Left ventricle myocardium inferior (tissue), 1 donor: Measurements from ENCODE around the gene GLCCI1. TPM values are rescaled to one million over a fixed set of nuclear protein-coding genes. Genes with fewer than 3 reads are reported as not detected.

ENCODE experiments used
- DNase-seq: peaks from one replicate; pipeline ENCODE4 v3.0.0-alpha.2; 2020
- H3K27ac ChIP-seq: fragments of 200-600 bp; replicated peaks from 2 replicates; pipeline ENCODE4 v1.8.0; 2021
- H3K27me3 ChIP-seq: fragments of 200-600 bp; 2 replicates; pipeline ENCODE4 v1.8.0; 2021; ENCODE audit warnings: low read depth
- H3K36me3 ChIP-seq: fragments of 200-600 bp; 2 replicates; pipeline ENCODE4 v1.8.0; 2021
- H3K4me1 ChIP-seq: fragments of 200-600 bp; 2 replicates; pipeline ENCODE4 v1.8.0; 2021
- H3K4me3 ChIP-seq: fragments of 200-600 bp; 2 replicates; pipeline ENCODE4 v1.8.0; 2021; ENCODE audit warnings: mild to moderate bottlenecking, moderate library complexity
- H3K9me3 ChIP-seq: fragments of 200-600 bp; replicated peaks from 2 replicates; pipeline ENCODE4 v1.8.0; 2021
- intact Hi-C: fragments of 100-400 bp; cut with micrococcal nuclease; formaldehyde crosslinking; loops from one replicate; pipeline ENCODE4 v1.11.0; 2022
- total RNA-seq: library from RNA; stranded (reverse); fragmentation: NEBNext Ultra II Directional; extraction: Animal tissue kit (Norgen Biotek cat#: 25700); gene quantifications from one replicate; pipeline ENCODE4 v1.2.1, GENCODE V29; 2021
- TF ChIP-seq, protein P1 (sequence below): fragments of 200-600 bp; IDR thresholded peaks from 2 replicates; pipeline ENCODE4 v1.8.0; 2021; ENCODE audit warnings: antibody characterized with exemption, mild to moderate bottlenecking, borderline replicate concordance
- donor health status: DM: no; HTN: yes; CAD: no; lungs with severe emphysema.

The GLCCI1 gene
- total RNA-seq, 1 donor from 2014 or later, result 5.8 TPM

DNA sequence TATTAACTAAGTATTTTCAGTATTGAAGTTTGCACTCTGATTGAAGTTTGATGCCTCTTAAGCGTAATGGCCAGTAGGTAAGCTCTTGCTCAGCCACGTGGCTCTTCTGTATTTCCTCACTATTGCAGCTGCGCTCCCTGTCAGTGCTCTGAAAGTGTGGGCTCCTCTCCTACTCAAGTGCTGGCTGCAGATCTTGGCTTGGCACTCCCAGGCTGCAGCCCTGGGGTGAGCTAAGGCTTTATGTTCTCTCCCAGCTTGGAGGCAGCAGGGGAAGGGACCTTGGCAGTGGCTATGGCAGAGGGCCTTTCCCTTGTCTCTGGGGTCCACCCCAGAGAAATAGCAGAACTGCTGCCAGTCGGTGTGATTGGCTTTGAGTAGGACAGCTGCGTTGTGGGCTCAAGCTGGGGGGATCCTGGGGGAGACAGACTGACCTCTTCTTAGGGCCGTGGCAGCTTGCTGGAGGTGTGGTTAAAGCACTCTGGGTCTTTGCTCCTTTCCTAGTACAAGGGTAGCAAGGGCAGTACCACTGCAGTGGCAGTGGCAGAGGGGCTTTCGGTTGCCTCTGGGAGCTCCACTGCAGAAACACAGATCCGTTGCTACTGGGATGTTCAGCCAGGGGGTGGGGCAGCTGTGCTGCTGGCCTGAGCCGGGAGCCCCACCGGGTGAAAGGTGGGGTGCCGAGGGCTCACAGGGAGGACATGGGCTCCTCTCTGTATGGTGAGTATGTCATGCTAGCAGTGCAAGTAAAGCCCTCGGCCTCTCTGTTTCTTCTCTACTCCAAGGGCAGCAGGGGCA lies 100.5 kb downstream of the GLCCI1 start:
- TF ChIP-seq, protein P1, sequence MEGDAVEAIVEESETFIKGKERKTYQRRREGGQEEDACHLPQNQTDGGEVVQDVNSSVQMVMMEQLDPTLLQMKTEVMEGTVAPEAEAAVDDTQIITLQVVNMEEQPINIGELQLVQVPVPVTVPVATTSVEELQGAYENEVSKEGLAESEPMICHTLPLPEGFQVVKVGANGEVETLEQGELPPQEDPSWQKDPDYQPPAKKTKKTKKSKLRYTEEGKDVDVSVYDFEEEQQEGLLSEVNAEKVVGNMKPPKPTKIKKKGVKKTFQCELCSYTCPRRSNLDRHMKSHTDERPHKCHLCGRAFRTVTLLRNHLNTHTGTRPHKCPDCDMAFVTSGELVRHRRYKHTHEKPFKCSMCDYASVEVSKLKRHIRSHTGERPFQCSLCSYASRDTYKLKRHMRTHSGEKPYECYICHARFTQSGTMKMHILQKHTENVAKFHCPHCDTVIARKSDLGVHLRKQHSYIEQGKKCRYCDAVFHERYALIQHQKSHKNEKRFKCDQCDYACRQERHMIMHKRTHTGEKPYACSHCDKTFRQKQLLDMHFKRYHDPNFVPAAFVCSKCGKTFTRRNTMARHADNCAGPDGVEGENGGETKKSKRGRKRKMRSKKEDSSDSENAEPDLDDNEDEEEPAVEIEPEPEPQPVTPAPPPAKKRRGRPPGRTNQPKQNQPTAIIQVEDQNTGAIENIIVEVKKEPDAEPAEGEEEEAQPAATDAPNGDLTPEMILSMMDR, result no peak
- peaks cover 16% of the 10 kb centered on the region for H3K4me1 ChIP-seq
- H3K4me3 ChIP-seq, result no peak overlapping the region
- no peaks in the 10 kb centered on the region for H3K27me3 ChIP-seq
- H3K9me3 ChIP-seq, result no peaks in the 10 kb centered on the region
- no peak overlapping the region for H3K27ac ChIP-seq
- peak; percentile 28 for DNase-seq
- intact Hi-C loops, result no loop called here
- peaks cover 11% of the 10 kb centered on the region for H3K36me3 ChIP-seq

DNA sequence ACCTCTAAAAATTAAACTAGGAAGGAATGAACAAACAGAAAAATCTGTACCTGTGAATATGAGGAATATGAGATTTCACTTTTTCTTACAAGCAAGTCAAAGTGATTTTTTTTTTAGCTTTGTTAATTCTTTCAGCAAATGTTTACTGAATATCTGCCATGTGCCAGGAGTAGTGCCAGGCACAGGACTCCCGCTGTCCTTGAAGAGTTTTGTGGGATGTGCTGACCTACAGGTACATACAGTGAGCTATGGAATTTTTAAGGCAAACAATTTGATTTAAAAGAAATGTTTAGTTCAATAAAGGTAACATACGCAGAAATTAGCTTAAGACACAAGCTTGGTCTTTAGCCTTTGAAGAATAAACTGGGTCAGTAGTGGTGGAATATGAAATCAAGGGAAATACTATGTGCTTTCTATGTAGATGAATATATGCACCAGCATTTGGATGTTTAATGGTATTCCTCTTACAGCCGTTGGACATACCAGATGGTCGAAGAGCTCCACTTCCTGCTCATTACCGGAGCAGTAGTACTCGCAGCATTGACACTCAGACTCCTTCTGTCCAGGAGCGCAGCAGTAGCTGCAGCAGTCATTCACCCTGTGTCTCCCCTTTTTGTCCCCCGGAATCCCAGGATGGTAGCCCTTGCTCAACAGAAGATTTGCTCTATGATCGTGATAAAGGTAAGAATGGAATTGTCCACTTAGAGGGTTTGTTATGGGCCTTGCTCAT lies 102.0 kb downstream of the GLCCI1 start:
- DNase-seq, result no peak
- Histone ChIP-seq H3K27me3 (no peaks in the 10 kb centered on the region), H3K36me3 (peaks cover 11% of the 10 kb centered on the region), H3K4me3 (no peak overlapping the region), H3K4me1 (peaks cover 16% of the 10 kb centered on the region), H3K9me3 (no peaks in the 10 kb centered on the region), H3K27ac (no peak overlapping the region)
- intact Hi-C loops, result no loop called here
- TF ChIP-seq, protein P1, result no peak

DNA sequence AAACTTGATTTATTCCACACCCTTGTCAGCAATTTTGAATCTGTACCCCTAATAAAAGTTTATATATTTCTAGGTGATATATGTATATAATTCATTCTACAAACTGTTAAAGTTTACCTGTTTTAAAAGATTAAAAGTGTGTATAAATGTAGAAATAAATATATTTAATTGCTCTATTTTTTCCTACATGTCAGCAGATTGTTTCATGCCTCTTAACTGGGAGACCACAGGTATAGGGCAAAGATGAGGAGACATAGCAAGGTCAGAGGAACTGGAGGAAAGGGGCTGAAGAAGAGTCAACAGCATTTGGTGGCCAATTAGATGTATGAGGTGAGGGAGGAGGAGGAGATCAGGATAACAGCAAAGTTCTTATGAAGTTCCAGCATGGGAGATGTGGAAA lies 109.8 kb downstream of the GLCCI1 start:
- H3K4me1 ChIP-seq, result no peaks in the 10 kb centered on the region
- TF ChIP-seq, protein P1, result no peak

DNA sequence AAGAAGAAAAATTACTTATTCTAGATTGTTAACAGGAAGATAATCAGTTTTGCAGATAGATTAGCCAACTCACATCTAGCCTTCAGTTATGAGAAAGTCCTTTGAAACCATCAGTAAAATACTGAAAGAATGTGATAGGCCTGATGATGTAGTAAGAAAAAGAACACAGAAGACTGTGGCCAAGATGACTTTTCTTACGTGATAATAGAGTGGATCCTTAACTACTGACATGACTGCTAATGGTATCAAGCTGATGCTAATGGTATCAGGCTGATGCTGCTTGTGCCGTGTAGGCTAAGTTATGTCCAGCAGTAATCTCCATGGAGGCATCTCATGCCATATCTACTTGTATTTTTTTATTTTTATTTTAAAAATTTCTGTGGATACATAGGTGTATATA lies 114.2 kb downstream of the GLCCI1 start:
- Histone ChIP-seq H3K36me3 (peaks cover 11% of the 10 kb centered on the region), H3K4me3 (no peak overlapping the region), H3K27ac (no peak overlapping the region), H3K4me1 (no peaks in the 10 kb centered on the region), H3K27me3 (no peaks in the 10 kb centered on the region), H3K9me3 (no peaks in the 10 kb centered on the region)
- no peak for DNase-seq
- intact Hi-C loops, result no loop called here
- TF ChIP-seq, protein P1, result no peak

More for the DNA sequence above, 109.8 kb downstream of the GLCCI1 start:
- intact Hi-C loops, result no loop called here
- Histone ChIP-seq H3K27ac (no peak overlapping the region), H3K36me3 (no peaks in the 10 kb centered on the region), H3K4me3 (no peak overlapping the region), H3K27me3 (no peaks in the 10 kb centered on the region), H3K9me3 (no peaks in the 10 kb centered on the region)
- no peak for DNase-seq

DNA sequence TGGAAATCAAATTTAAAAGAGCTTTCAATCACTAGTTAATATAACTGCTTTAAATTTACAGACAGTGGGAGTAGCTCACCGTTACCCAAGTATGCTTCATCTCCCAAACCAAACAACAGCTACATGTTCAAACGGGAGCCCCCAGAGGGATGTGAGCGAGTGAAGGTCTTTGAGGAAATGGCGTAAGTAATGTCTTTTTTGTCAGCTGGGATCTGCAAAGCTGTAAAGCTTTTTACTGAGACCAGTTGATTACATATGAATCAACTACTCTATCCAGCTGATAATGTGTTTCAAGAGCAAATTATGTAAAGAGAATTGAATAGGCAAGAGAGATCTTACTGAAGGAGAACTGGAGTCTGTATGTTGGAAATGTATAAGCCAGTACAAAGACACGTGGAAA lies 116.2 kb downstream of the GLCCI1 start:
- TF ChIP-seq, protein P1, result no peak
- intact Hi-C loops, result no loop called here
- Histone ChIP-seq H3K4me3 (no peak overlapping the region), H3K4me1 (no peaks in the 10 kb centered on the region), H3K9me3 (no peaks in the 10 kb centered on the region), H3K27ac (no peak overlapping the region), H3K36me3 (peaks cover 11% of the 10 kb centered on the region), H3K27me3 (no peaks in the 10 kb centered on the region)
- DNase-seq, result no peak
